Measurements from ENCODE around the gene FKBP1C.

DNA sequence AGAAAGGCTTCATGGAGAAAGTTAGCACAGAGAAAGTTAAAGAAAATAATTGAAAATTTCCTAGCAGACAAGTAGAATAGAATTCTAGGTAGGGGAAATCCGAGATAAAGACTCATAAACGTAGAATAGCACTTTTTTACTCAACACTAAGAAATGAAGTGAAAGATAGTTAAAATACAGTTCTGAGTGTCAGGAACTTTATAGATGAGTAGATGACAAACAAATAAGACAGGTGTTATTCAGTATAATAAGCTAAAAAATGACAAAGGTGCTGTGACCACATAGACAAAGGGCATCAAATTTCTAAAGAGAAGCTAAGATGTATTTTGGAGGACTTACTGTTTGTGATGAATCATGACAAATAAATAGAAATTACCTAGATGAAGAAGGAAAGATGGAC is 12.9 kb downstream of the FKBP1C start:
- TF ChIP-seq, protein P1, sequence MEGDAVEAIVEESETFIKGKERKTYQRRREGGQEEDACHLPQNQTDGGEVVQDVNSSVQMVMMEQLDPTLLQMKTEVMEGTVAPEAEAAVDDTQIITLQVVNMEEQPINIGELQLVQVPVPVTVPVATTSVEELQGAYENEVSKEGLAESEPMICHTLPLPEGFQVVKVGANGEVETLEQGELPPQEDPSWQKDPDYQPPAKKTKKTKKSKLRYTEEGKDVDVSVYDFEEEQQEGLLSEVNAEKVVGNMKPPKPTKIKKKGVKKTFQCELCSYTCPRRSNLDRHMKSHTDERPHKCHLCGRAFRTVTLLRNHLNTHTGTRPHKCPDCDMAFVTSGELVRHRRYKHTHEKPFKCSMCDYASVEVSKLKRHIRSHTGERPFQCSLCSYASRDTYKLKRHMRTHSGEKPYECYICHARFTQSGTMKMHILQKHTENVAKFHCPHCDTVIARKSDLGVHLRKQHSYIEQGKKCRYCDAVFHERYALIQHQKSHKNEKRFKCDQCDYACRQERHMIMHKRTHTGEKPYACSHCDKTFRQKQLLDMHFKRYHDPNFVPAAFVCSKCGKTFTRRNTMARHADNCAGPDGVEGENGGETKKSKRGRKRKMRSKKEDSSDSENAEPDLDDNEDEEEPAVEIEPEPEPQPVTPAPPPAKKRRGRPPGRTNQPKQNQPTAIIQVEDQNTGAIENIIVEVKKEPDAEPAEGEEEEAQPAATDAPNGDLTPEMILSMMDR (IDR thresholded peaks at IDR 0.05; ENCODE audit: poor library complexity), result no peak
- no peak for TF ChIP-seq EZH2phosphoT487 (IDR thresholded peaks at IDR 0.05; ENCODE audit: low read depth, severe bottlenecking, unreplicated experiment)
